Activated CD8-positive, alpha-beta memory T cell treated with anti-CD3 and anti-CD28 coated beads for 36 hours (primary cell): ENCODE results near the gene DYNLT5. TPM values are rescaled to one million over a fixed set of nuclear protein-coding genes. Genes with fewer than 3 reads are reported as not detected.
"Not testable (repeated sequence)": the region's sequence is repeated elsewhere in the genome, so short reads cannot be mapped to it uniquely, and the experiment has no call there.

ENCODE experiments used
- CTCF ChIA-PET: fragments of 350-600 bp; sonication (Branson Sonifier 250); formaldehyde crosslinking; loops from one replicate; lab custom pipeline; 2021; ENCODE audit warnings: antibody characterized with exemption; lab: Charles Lee
- POLR2A ChIA-PET: fragments of 350-600 bp; sonication (Branson Sonifier 250); formaldehyde crosslinking; loops from one replicate; lab custom pipeline; 2021; ENCODE audit warnings: antibody characterized with exemption; lab: Charles Lee
- total RNA-seq, 2 experiments: library from RNA; stranded (reverse); gene quantifications; one replicate each; pipeline ENCODE4 v1.2.3, GENCODE V29; 2021

Gene DYNLT5, protein sequence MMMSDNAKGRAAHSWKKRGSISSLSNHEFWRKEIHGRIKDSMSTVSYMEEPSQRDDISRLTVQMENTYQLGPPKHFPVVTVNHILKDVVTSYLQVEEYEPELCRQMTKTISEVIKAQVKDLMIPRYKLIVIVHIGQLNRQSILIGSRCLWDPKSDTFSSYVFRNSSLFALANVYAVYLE
- not detected for total RNA-seq

- POLR2A ChIA-PET, result interaction anchor here (0.7 kb wide), 1 partner anchor 142 kb away, joined by 3 read pairs; no protein-coding TSS in a partner anchor
- CTCF ChIA-PET, result interaction anchor here (0.6 to 1.0 kb wide), 2 partner anchors 608 to 748 kb away, joined by 3 read pairs; no protein-coding TSS in a partner anchor
These were observed at the start of gene DYNLT5 for GRCh38 chr1:66752000-66752592. Gene DYNLT5, plus strand, starts transcription at chr1:66752459. Its CDS starts 2,200 bp downstream, at chr1:66754659.

DNA sequence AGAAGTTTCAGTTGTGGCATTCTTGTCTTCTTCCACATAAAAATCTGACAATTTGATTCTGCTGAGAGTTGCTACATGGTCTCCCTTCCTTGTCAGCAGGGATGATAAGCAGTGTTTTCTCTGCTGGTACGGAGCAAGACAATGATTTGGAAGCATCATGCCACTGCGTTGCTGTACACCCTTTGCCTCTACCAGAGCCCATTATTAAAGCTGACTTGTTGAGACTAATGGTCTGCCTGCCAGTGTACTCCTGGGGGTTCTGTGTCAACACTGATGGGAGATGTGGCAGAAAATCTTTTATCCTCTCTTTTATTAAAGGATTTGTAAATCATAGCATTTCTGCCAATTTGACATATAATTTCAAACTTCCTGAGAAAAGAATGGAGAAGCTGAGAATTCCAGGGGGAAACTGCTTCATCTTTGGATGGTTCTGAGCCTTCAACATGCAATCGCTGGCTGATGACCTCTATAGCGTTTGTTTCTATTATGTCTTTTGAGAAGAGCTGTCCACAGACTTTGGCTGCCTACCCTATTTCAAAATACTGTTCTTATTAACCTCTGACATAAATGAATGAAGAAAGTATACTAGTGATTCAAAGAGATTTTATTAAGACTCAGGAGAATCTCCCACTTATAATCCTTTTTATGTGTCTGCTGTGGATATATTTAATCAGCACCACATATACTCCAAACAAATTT, 47.9 kb upstream of the DYNLT5 start:
- POLR2A ChIA-PET, result no interaction called here
- CTCF ChIA-PET, result no interaction called here

- ChIA-PET CTCF (no interaction called here), POLR2A (no interaction called here)
These were observed 47.1 kb upstream of the DYNLT5 start for GRCh38 chr1:66705110-66705509.

- ChIA-PET CTCF (no interaction called here), POLR2A (no interaction called here)
These were observed 40.8 kb upstream of the DYNLT5 start for GRCh38 chr1:66711420-66711819.

DNA sequence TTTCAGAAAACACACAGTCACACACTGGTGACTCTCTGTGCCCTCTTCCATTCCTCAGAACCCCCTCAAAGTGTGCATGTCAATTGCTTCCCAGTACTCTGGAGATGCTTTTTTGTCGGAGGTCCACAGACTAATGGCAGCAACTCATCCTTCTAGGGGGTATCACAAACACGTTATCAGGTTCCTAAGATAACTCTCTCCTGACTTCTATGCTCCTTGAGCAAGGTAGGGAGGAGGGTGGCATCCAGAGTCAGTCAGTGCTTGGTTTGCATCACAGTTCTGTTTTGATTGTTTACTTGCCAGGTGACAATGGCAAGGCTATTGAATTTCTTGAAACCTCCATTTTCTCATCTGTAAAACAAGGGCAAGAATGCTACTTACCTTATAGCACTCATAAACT, 39.4 kb upstream of the DYNLT5 start:
- CTCF ChIA-PET, result no interaction called here
- POLR2A ChIA-PET, result no interaction called here

- POLR2A ChIA-PET, result no interaction called here
- CTCF ChIA-PET, result no interaction called here
These were observed 28.3 kb upstream of the DYNLT5 start for GRCh38 chr1:66723985-66724384.

GRCh38 chr1:66725885-66726665, 26.2 kb upstream of the DYNLT5 start:
- POLR2A ChIA-PET, result no interaction called here
- CTCF ChIA-PET, result interaction anchor here (0.6 to 1.4 kb wide), 6 partner anchors 8 to 470 kb away, joined by 3 to 6 read pairs (median 3); no protein-coding TSS in a partner anchor

DNA sequence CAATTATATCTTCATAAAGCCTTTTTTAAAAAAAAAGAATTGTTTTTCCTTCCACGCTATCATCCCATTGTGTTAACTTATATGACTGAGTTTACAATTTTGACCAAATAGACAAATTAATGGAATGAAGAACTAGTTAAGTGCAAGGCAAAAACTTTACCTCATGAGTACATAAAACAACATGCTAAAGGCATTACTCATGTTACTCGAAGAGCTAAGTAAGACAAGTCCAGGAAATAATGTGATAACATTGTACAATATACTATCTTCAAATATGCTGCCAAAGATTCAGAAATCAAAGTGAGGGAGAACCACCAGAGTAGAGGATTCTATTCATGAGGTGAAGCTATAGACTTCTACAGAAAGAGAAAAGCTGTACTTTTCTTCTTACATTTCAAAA, 24.2 kb upstream of the DYNLT5 start:
- CTCF ChIA-PET, result no interaction called here
- POLR2A ChIA-PET, result no interaction called here

DNA sequence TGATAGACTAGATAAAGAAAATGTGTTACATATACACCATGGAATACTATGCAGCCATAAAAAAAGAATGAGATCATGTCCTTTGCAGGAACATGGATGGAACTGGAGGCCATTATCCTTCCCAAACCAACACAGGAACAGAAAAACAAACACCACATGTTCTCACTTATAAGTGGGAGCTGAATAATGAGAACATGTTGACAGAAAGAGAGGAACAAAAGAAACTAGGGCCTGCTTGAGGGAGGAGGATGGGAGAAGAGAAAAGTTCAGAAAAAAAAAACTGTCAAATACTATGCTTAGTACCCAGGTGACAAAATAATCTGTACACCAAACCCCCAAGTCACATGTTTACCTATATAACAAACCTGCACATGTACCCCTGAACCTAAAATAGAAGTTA, 23.5 kb upstream of the DYNLT5 start:
- POLR2A ChIA-PET, CTCF ChIA-PET: not testable (repeated sequence)

- ChIA-PET POLR2A (no interaction called here), CTCF (no interaction called here)
These were observed 23.1 kb upstream of the DYNLT5 start for GRCh38 chr1:66729119-66729518.

DNA sequence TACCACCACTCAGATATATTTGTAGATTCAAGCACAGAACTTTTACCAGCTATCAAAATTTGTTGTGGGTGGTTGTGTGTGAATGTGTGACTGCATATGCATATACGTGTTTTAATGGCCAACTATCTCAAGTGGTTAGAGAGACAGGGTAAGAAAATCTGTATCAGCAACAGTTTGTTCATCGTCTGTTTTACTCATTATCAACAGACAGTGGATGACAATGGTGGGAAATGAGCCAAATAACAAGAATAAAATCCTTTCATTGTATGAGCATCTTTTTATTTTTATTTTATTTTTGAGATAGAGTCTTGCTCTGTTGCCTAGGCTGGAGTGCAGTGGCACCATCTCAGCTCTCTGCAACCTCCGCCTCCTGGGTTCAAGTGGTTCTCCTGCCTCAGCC, 22.7 kb upstream of the DYNLT5 start:
- CTCF ChIA-PET, result no interaction called here
- POLR2A ChIA-PET, result no interaction called here

DNA sequence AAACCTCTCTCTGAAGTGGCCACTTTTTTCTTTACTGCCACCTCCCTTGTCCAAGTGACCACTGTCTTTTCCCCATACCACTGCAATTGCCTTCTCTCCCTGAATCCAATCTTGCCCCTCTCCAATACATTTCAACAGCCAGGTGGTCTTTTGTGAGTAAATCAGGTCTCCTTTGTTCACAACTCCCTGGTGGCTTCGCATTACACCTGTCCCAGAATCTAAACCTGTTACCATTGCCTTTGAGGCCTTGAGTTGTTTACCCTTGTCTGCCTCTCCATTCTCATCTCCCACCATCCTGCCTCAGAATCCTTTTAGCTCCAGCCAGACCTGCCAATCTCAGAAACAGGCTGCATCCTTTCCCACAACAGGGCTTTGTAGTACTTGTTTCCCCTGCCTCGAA, 21.8 kb upstream of the DYNLT5 start:
- ChIA-PET POLR2A (no interaction called here), CTCF (no interaction called here)

GRCh38 chr1:66731170-66731865, 20.9 kb upstream of the DYNLT5 start:
- ChIA-PET POLR2A (no interaction called here), CTCF (no interaction called here)

DNA sequence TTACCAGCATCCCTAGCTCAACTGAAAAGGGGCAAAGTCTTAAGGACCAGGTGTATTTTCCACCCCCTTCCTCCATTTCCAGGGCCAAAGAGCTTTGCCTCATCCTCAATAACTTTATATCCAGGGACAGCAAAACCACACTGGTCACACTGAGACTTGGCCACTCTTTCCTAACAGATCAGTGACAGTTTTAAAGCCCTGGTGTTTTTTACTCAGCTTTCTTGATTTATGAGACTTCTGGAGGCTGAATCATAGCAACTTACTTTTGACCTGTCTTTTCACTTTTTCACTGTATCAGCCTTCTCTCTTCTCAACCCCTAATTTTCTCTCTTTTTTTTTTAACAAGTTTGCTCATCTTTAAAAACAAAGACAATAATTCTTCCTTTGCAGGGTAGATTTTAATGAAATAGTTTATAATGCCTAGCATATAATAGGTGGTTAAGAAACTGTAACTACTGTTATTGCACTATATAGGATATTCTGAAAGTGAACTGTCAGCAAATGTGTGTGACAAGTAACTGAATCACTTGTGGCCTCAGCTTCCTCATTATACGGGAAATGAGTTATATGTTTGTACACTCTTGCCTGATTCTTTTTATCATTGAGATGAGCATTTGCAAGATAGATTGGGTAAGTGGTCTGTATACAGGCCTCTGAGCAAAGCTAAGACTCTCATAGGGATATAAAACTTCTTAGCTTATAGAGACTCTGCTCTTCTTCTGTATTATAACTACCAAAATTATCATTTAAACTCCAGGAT, 19.7 kb upstream of the DYNLT5 start:
- CTCF ChIA-PET, result interaction anchor here (1.1 kb wide), 1 partner anchor 490 kb away, joined by 3 read pairs; no protein-coding TSS in a partner anchor
- POLR2A ChIA-PET, result interaction anchor here (0.7 kb wide), 1 partner anchor 11 kb away, joined by 3 read pairs; no protein-coding TSS in a partner anchor

DNA sequence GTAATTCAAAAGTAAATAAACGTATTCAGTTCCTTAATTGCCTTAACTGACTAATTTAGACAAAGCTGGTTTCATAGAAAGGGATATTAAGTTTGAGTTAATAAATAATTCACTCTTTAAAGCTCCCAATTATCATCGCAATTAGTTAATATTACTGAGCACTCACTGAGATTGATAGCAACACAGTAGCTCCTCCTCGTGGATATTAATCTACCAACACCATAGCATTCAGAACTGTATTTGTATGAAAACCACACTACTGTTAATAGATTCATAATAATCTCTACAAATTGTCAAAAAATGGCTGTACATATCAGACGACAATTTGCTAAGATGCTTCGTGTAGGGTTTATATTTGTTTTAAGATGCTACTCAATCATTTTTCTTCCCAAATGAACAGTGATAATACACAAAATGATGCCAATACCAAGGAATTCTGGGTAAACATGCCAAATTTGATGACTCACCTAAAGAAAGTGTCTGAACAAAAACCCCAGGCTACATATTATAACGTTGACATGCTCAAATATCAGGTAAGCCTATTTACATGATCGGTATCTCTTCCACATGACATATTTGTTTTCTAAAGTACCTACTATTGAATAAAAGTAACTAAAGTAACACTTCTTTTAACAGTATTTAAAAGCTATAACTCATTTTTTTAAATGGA, 18.8 kb upstream of the DYNLT5 start:
- POLR2A ChIA-PET, result no interaction called here
- CTCF ChIA-PET, result interaction anchor here (1.1 kb wide), 1 partner anchor 491 kb away, joined by 3 read pairs; no protein-coding TSS in a partner anchor

DNA sequence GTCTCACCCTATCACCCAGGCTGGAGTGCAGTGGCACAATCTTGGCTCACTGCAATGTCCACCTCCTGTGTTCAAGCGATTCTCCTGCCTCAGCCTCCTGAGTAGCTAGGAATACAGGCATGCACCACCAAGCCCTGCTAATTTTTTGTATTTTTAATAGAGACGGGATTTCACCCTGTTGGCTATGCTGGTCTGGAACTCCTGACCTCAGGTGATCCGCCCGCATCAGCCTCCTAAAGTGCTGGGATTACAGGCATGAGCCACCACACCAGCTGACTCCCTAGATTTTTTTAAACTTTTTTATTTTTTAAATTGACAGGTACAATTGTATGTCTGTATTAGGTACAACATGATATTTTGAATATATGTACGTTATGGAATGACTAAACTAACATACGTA, 17.7 kb upstream of the DYNLT5 start:
- POLR2A ChIA-PET, CTCF ChIA-PET: not testable (repeated sequence)

- POLR2A ChIA-PET, result no interaction called here
- CTCF ChIA-PET, result interaction anchor here (0.9 kb wide), 1 partner anchor 763 kb away, joined by 3 read pairs; no protein-coding TSS in a partner anchor
These were observed 14.4 kb upstream of the DYNLT5 start for GRCh38 chr1:66737836-66738235.
